GM19351 (cell line): ENCODE results near the gene GPBAR1.

Experiments
- ATAC-seq: cut with Tn5 transposase; IDR thresholded peaks from one replicate; pipeline ENCODE4 v1.9.1; 2021; ENCODE audit warnings: mild to moderate bottlenecking, moderate library complexity; ENCODE audit not compliant: unreplicated experiment

GPBAR1 gene

GRCh38 chr2:218260742-218261422 is at the start of gene GPBAR1:
TSS of gene GPBAR1 (plus strand) at chr2:218261015. CDS start at chr2:218262725, 1,710 bp downstream.
- ATAC-seq = no peak

GRCh38 chr2:218214116-218214515 is 46.7 kb upstream of the GPBAR1 start:
- ATAC-seq = no peak

- no peak for ATAC-seq
Measured at GRCh38 chr2:218216336-218216673, 44.5 kb upstream of the GPBAR1 start.

- peak; percentile 66 for ATAC-seq
Measured at GRCh38 chr2:218216674-218217359, 44.0 kb upstream of the GPBAR1 start, which contains the start of gene ARPC2. TSS of gene ARPC2 (plus strand) at chr2:218217189. CDS start at chr2:218217471, 282 bp downstream.

- peak; percentile 2 for ATAC-seq
Measured at GRCh38 chr2:218217360-218218267, 43.2 kb upstream of the GPBAR1 start.

GRCh38 chr2:218218268-218219185 is 42.3 kb upstream of the GPBAR1 start:
- ATAC-seq = peak; percentile 40

GRCh38 chr2:218219934-218220333 is 40.9 kb upstream of the GPBAR1 start:
- ATAC-seq = no peak

GRCh38 chr2:218221000-218221399 is 39.8 kb upstream of the GPBAR1 start:
- no peak for ATAC-seq

GRCh38 chr2:218223046-218223445 is 37.8 kb upstream of the GPBAR1 start:
- no peak for ATAC-seq

- ATAC-seq = no peak
Measured at GRCh38 chr2:218224186-218224585, 36.6 kb upstream of the GPBAR1 start.

- no peak for ATAC-seq
Measured at GRCh38 chr2:218226903-218227302, 33.9 kb upstream of the GPBAR1 start.

GRCh38 chr2:218228366-218229090 is 32.3 kb upstream of the GPBAR1 start:
- ATAC-seq = no peak

GRCh38 chr2:218229239-218229638 is 31.6 kb upstream of the GPBAR1 start:
- ATAC-seq = peak; percentile 96

GRCh38 chr2:218229851-218230250 is 31.0 kb upstream of the GPBAR1 start:
- ATAC-seq = no peak

- ATAC-seq = peak; percentile 37
Measured at GRCh38 chr2:218230882-218231281, 29.9 kb upstream of the GPBAR1 start.

- no peak for ATAC-seq
Measured at GRCh38 chr2:218233543-218233942, 27.3 kb upstream of the GPBAR1 start.

- no peak for ATAC-seq
Measured at GRCh38 chr2:218234521-218234920, 26.3 kb upstream of the GPBAR1 start.

GRCh38 chr2:218235017-218235416 is 25.8 kb upstream of the GPBAR1 start:
- ATAC-seq = no peak

GRCh38 chr2:218236829-218237228 is 24.0 kb upstream of the GPBAR1 start:
- no peak for ATAC-seq

GRCh38 chr2:218238887-218239286 is 21.9 kb upstream of the GPBAR1 start:
- no peak for ATAC-seq
